ENCODE data around the gene IREB2. TPM values are rescaled to one million over a fixed set of nuclear protein-coding genes. Genes with fewer than 3 reads are reported as not detected.

IREB2 gene
- total and polyA plus RNA-seq, 2 experiments from 2014 or later, result 11.8 to 18.0 TPM

DNA sequence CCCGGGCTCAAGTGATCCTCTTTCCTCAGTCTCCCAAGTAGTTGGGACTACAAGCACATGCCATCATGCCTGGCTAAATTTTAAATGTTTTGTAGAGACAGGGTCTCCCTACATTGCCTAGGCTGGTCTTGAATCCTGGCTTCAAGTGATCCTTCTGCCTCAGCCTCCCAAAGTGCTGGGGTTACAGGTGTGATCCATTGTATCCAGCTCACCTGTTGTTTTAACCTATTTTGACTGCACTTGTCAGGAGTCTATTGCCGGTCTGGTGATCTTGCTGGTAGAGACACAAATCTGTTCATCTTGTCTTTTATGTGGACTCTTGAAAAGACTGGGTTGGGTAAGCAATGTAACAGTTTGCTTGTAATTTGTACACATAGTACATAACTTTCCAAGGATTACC is 7.9 kb downstream of the IREB2 start:
- in situ Hi-C loops (cut with MboI), result no loop called here
- no peaks in the 10 kb centered on the region; the same call in 1 of the 2 replicates for H4K20me1 ChIP-seq (ENCODE audit: insufficient read depth)

DNA sequence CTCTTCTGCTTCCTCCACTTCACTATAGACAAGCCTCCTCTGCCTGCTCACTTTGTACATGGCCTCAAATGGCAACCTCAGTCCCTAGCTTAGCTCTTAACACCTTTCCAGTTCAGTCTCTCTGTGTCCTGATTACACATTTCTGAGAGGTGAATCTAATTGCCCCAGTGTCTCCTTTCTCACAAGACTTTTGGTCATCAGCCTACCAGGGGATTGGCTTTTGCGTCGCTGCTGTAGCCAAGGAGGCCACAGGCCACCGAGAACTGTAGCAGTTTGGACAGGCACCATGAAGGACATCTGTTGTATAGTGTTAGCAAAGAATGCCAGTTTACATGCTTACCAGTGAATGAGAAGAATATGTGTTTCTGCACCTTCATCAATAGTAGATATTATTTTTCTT is 8.5 kb downstream of the IREB2 start:
- Histone ChIP-seq H3K4me1 (ENCODE audit: insufficient read depth) (peaks cover 7% of the 10 kb centered on the region; the same call in 1 of the 2 replicates), H3K9me2 (ENCODE audit: insufficient read depth) (no peaks in the 10 kb centered on the region), H3K36me3 (ENCODE audit: low read depth) (peaks cover 16% of the 10 kb centered on the region), H3K79me2 (ENCODE audit: insufficient read depth) (peaks cover 100% of the 10 kb centered on the region), H3K9ac (no peak overlapping the region), H4K20me1 (ENCODE audit: insufficient read depth) (no peaks in the 10 kb centered on the region; the same call in 1 of the 2 replicates), H2AFZ (no peak overlapping the region), H3K27ac (no peak overlapping the region), H3F3A (ENCODE audit: insufficient read depth) (no peaks in the 10 kb centered on the region), H3K27me3 (replicated peaks; ENCODE audit: insufficient read depth) (no peaks in the 10 kb centered on the region), H3K4me3 (no peak overlapping the region), H3K9me3 (ENCODE audit: low read depth) (no peaks in the 10 kb centered on the region), H3K4me2 (ENCODE audit: unreplicated experiment) (no peak overlapping the region)
- WGBS, 2 experiments (ENCODE audit: low coverage in 1 of 2, low lambda C conversion rate in 2 of 2, missing lambda C conversion rate in 2 of 2), result 83 to 85% methylated on average over 3 of the region's 3 CpGs
- in situ Hi-C loops (cut with MboI), result no loop called here
- no peak for TF ChIP-seq EZH2phosphoT487 (IDR thresholded peaks at IDR 0.05; ENCODE audit: insufficient read depth, low read depth)
- TF ChIP-seq EZH2 (IDR thresholded peaks at IDR 0.05; ENCODE audit: insufficient read depth, poor library complexity, severe bottlenecking), result no peak
- no peak for DNase-seq

More for the DNA sequence above, 7.9 kb downstream of the IREB2 start:
- Histone ChIP-seq H3K27ac (no peak overlapping the region), H3F3A (ENCODE audit: insufficient read depth) (peaks cover 6% of the 10 kb centered on the region; the same call in 1 of the 2 replicates), H3K9me2 (ENCODE audit: insufficient read depth) (no peaks in the 10 kb centered on the region), H3K9me3 (ENCODE audit: low read depth) (no peaks in the 10 kb centered on the region), H3K79me2 (ENCODE audit: insufficient read depth) (peaks cover 100% of the 10 kb centered on the region), H3K36me3 (ENCODE audit: low read depth) (peaks cover 22% of the 10 kb centered on the region), H3K9ac (no peak overlapping the region), H2AFZ (no peak overlapping the region), H3K4me3 (no peak overlapping the region), H3K4me2 (ENCODE audit: unreplicated experiment) (no peak overlapping the region), H3K4me1 (ENCODE audit: insufficient read depth) (peaks cover 13% of the 10 kb centered on the region), H3K27me3 (replicated peaks; ENCODE audit: insufficient read depth) (no peaks in the 10 kb centered on the region)
- TF ChIP-seq EZH2 (IDR thresholded peaks at IDR 0.05; ENCODE audit: insufficient read depth, poor library complexity, severe bottlenecking) (no peak), EZH2phosphoT487 (IDR thresholded peaks at IDR 0.05; ENCODE audit: insufficient read depth, low read depth) (no peak)
- no peak for DNase-seq
- 95 to 98% methylated on average over 2 of the region's 2 CpGs for WGBS, 2 experiments (ENCODE audit: low coverage in 1 of 2, low lambda C conversion rate in 2 of 2, missing lambda C conversion rate in 2 of 2)

DNA sequence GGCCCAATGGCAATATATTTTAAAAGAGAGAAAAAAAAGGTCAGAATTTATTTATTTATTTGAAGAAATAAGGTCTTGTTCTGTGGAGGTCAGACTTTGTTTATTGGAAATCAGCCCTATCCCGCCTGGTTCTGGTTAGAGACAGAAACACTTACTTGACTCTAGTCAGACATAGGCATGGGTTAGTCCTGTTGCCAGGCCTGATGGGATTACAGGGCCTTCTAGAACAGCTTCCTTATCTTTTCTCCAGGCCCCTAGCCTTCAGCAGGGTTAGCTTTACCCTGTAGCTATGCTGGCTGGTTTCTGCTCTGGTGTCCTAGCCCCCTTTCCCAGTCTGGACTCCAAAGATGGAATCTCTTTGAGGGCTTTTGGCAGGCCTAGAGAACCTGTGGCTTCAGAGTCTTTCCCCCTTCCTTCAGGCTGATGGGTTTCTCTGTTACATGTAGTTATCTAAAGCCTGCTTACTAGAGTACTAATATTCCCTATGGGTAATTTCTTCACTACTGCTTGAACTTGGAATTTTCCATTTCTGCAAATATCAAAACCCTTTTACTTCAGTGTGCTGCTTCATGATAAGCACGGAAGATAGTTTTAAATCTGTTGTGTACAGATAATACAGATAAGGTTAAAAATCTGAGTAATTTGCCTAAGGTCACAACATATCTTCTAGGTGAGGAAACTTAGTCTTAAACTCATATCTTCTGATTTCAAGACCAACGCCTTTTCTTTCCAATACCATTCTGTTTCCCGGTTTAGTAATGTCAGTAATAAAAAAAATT is 10.6 kb downstream of the IREB2 start:
- Histone ChIP-seq H3K4me3 (no peak overlapping the region), H3K79me2 (ENCODE audit: insufficient read depth) (peaks cover 100% of the 10 kb centered on the region), H3K36me3 (ENCODE audit: low read depth) (peaks cover 6% of the 10 kb centered on the region), H3K9ac (no peak overlapping the region), H3K27me3 (replicated peaks; ENCODE audit: insufficient read depth) (no peaks in the 10 kb centered on the region), H3K9me2 (ENCODE audit: insufficient read depth) (no peaks in the 10 kb centered on the region), H2AFZ (no peak overlapping the region), H3K4me2 (ENCODE audit: unreplicated experiment) (no peak overlapping the region), H3K9me3 (ENCODE audit: low read depth) (no peaks in the 10 kb centered on the region), H3F3A (ENCODE audit: insufficient read depth) (no peaks in the 10 kb centered on the region), H3K27ac (no peak overlapping the region), H3K4me1 (ENCODE audit: insufficient read depth) (no peaks in the 10 kb centered on the region), H4K20me1 (ENCODE audit: insufficient read depth) (no peaks in the 10 kb centered on the region; the same call in 1 of the 2 replicates)
- in situ Hi-C loops (cut with MboI), result no loop called here
- WGBS, 2 experiments (ENCODE audit: low coverage in 1 of 2, low lambda C conversion rate in 2 of 2, missing lambda C conversion rate in 2 of 2), result 75 to 82% methylated on average over 4 of the region's 4 CpGs
- DNase-seq, result no peak
- TF ChIP-seq EZH2phosphoT487 (IDR thresholded peaks at IDR 0.05; ENCODE audit: insufficient read depth, low read depth) (no peak), EZH2 (IDR thresholded peaks at IDR 0.05; ENCODE audit: insufficient read depth, poor library complexity, severe bottlenecking) (no peak)

DNA sequence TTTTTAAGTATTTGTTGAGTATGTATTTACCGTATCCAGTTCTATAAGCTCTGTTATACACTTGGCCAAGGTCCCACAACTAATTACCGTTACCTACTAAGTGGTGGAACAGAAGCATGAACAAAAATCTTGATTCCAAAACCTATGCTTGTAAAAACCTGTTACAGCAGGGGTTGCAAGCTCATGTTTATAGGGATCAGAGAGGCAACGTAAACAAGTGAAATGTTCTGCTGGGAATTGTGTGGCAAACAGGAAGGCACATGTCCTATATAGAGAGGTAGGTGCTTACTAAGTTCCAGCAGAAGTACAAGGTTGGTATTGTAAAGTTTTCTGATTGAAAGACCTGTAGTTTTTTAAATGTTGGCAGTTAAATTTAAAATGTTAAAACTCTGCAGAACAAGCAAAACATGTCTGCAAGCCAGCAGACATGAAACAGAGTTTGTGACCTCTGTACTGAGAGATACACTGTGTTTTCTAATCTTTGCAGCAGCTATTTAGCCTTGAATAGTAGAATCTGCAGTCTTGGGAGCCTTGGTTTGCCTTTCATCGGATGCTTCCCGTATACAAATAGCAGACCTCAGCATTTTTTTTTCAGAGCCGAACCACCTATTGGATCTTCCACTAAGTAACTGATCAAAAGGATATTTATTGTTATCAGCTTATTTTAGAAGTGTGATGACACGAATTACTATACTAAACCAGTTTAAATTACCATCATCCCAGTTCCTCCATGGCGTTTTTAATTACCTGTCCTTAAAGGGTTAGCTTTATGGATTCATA is 11.4 kb downstream of the IREB2 start:
- 84 to 92% methylated on average over 8 of the region's 8 CpGs for WGBS, 2 experiments (ENCODE audit: low coverage in 1 of 2, low lambda C conversion rate in 2 of 2, missing lambda C conversion rate in 2 of 2)

More for the DNA sequence above, 11.4 kb downstream of the IREB2 start:
- Histone ChIP-seq H3K36me3 (ENCODE audit: low read depth) (peaks cover 6% of the 10 kb centered on the region), H3K9me2 (ENCODE audit: insufficient read depth) (no peaks in the 10 kb centered on the region), H3K4me3 (no peak overlapping the region), H3K9me3 (ENCODE audit: low read depth) (no peaks in the 10 kb centered on the region), H3K4me1 (ENCODE audit: insufficient read depth) (no peaks in the 10 kb centered on the region), H3K4me2 (ENCODE audit: unreplicated experiment) (no peak overlapping the region), H3K79me2 (ENCODE audit: insufficient read depth) (peaks cover 100% of the 10 kb centered on the region), H2AFZ (no peak overlapping the region), H3F3A (ENCODE audit: insufficient read depth) (no peaks in the 10 kb centered on the region), H3K9ac (no peak overlapping the region), H3K27ac (no peak overlapping the region), H3K27me3 (replicated peaks; ENCODE audit: insufficient read depth) (no peaks in the 10 kb centered on the region), H4K20me1 (ENCODE audit: insufficient read depth) (peaks cover 7% of the 10 kb centered on the region; the same call in 1 of the 2 replicates)
- TF ChIP-seq EZH2 (IDR thresholded peaks at IDR 0.05; ENCODE audit: insufficient read depth, poor library complexity, severe bottlenecking), result no peak
- in situ Hi-C loops (cut with MboI), result no loop called here
- DNase-seq, result no peak
